Measurements from ENCODE around the gene SLC35D1. TPM values are rescaled to one million over a fixed set of nuclear protein-coding genes. Genes with fewer than 3 reads are reported as not detected.

The SLC35D1 gene
- total and polyA plus RNA-seq, 2 of the 13 experiments (the other 11 are each of a cell fraction or from before 2014, with no cell fraction given), result 12.4 to 41.5 TPM

DNA sequence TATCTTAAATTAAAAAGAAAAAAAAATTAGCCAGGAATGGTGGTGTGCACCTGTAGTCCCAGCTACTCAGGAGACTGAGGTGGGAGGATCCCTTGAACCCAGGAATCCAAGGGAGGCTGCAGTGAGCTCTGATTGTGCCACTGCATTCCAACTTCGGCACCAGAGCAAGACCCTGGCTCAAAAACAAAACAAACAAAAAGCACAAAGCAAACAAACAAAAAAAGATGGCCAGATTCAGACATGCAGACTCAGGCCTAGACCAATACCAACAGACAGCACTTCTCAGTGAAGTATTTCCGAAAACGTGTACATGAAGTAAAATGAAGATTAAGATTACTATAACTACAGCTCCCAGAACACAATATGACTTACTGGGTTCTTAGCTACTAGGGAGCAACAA is 10.6 kb downstream of the SLC35D1 start (continued):
- no peak for TF ChIP-seq JDP2 (CRISPR knock-in tag; IDR thresholded peaks at IDR 0.05; ENCODE audit: borderline replicate concordance)
- TF ChIP-seq SIX4 (CRISPR knock-in tag; IDR thresholded peaks at IDR 0.05), result no peak
- no peak for TF ChIP-seq ZNF724P (CRISPR knock-in tag; IDR thresholded peaks at IDR 0.05; ENCODE audit: borderline replicate concordance)
- TF ChIP-seq MIER3 (CRISPR knock-in tag; IDR thresholded peaks at IDR 0.05; ENCODE audit: borderline replicate concordance), result no peak
- TF ChIP-seq ZNF619 (CRISPR knock-in tag; IDR thresholded peaks at IDR 0.05), result no peak
- no peak for TF ChIP-seq ZNF629 (CRISPR knock-in tag; conservative IDR thresholded peaks at IDR 0.05)
- TF ChIP-seq ZNF34 (CRISPR knock-in tag; IDR thresholded peaks at IDR 0.05; ENCODE audit: borderline replicate concordance), result no peak
- TF ChIP-seq NCOA1 (CRISPR knock-in tag; IDR thresholded peaks at IDR 0.05), result no peak

DNA sequence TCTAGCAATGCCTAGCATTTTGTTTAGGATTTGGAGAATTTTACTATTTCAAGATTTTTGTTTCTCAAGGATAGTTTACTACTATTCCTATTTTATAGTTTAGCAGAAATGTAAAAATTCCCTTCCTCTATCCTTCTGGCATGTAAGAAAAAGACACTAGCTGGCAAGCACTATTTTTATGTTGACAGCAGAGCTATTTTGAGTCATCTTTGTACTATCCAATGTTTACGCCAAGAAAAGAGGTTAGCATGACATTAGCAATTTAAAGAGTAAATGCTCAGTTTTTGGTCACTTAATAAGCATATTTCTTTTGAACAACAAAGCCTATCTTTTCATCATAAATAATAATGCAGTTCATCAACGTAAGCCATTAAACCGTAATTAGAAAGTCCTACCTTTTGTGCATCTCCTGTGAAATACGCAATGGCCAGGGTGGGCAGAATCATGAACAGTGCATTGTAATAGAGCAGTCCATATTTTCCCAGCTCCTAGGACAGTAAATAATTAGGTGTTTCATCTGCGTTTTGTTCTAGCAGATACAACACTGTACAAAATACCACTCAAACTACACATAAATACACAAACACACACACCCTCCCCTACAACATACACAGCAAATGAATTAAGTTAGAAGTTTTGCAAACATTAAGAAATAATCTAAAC is 12.0 kb downstream of the SLC35D1 start:
- ATAC-seq (no peak), FAIRE-seq (no peak), DNase-seq (ENCODE audit: low spot score) (no peak)
- H3K27me3 ChIP-seq (ENCODE audit: control insufficient read depth in 1 of 2, insufficient read depth in 2 of 2, low read length in 2 of 2), result no peaks in the 10 kb centered on the region
- no peak overlapping the region for H3K9ac ChIP-seq (ENCODE audit: insufficient read depth, low read depth, low read length)
- CTCF ChIA-PET (ENCODE audit: low intra/inter-chr PET ratio, low total read pairs), result no interaction called here
- peaks cover 2% of the 10 kb centered on the region for H3K79me2 ChIP-seq (ENCODE audit: insufficient read depth, low read length)
- BruUV-seq (replicated peaks), result no TSS peak
- no peak overlapping the region for H2AFZ ChIP-seq (ENCODE audit: low read length)
- WGBS (ENCODE audit: low lambda C conversion rate), result 97% methylated on average over 5 of the region's 5 CpGs
- intact Hi-C loops (cut with micrococcal nuclease; ENCODE audit: unreplicated experiment) (no loop called here), in situ Hi-C loops (cut with HindIII; ENCODE audit: extremely low pct_ligation_motif_present, low pct_unique_long_range_greater_than_20kb) (no loop called here)
- no peaks in the 10 kb centered on the region for H4K20me1 ChIP-seq (ENCODE audit: insufficient read depth, low read length)
- no peaks in the 10 kb centered on the region for H3K4me1 ChIP-seq (ENCODE audit: insufficient read depth, low read length)
- POLR2A ChIA-PET, result no interaction called here
- H3K27ac ChIP-seq (ENCODE audit: extremely low read length, insufficient read depth, low read length), result no peak overlapping the region
- peaks cover 14 to 79% of the 10 kb centered on the region in 2 experiments for H3K36me3 ChIP-seq (replicated peaks in 1 of 2; ENCODE audit: control insufficient read depth in 1 of 2, insufficient read depth in 2 of 2, low read length in 2 of 2)
- H3K4me2 ChIP-seq (ENCODE audit: low read depth, low read length), result no peak overlapping the region
- no peaks in the 10 kb centered on the region for H3K9me3 ChIP-seq (ENCODE audit: low read length)
- no peak overlapping the region for H3K4me3 ChIP-seq (replicated peaks in 1 of 3; ENCODE audit: insufficient read depth in 1 of 3, low read depth in 2 of 3, low read length in 3 of 3)
- TF ChIP-seq AHR (CRISPR knock-in tag; IDR thresholded peaks at IDR 0.05) (no peak), TBX2 (CRISPR knock-in tag; IDR thresholded peaks at IDR 0.05; ENCODE audit: borderline replicate concordance) (no peak), MED8 (CRISPR knock-in tag; IDR thresholded peaks at IDR 0.05; ENCODE audit: insufficient replicate concordance) (no peak), ZSCAN20 (CRISPR knock-in tag; IDR thresholded peaks at IDR 0.05; ENCODE audit: borderline replicate concordance) (no peak)
- TF ChIP-seq, protein P1, sequence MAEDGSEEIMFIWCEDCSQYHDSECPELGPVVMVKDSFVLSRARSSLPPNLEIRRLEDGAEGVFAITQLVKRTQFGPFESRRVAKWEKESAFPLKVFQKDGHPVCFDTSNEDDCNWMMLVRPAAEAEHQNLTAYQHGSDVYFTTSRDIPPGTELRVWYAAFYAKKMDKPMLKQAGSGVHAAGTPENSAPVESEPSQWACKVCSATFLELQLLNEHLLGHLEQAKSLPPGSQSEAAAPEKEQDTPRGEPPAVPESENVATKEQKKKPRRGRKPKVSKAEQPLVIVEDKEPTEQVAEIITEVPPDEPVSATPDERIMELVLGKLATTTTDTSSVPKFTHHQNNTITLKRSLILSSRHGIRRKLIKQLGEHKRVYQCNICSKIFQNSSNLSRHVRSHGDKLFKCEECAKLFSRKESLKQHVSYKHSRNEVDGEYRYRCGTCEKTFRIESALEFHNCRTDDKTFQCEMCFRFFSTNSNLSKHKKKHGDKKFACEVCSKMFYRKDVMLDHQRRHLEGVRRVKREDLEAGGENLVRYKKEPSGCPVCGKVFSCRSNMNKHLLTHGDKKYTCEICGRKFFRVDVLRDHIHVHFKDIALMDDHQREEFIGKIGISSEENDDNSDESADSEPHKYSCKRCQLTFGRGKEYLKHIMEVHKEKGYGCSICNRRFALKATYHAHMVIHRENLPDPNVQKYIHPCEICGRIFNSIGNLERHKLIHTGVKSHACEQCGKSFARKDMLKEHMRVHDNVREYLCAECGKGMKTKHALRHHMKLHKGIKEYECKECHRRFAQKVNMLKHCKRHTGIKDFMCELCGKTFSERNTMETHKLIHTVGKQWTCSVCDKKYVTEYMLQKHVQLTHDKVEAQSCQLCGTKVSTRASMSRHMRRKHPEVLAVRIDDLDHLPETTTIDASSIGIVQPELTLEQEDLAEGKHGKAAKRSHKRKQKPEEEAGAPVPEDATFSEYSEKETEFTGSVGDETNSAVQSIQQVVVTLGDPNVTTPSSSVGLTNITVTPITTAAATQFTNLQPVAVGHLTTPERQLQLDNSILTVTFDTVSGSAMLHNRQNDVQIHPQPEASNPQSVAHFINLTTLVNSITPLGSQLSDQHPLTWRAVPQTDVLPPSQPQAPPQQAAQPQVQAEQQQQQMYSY (CRISPR knock-in tag; IDR thresholded peaks at IDR 0.05), result no peak
- TF ChIP-seq, protein P2, sequence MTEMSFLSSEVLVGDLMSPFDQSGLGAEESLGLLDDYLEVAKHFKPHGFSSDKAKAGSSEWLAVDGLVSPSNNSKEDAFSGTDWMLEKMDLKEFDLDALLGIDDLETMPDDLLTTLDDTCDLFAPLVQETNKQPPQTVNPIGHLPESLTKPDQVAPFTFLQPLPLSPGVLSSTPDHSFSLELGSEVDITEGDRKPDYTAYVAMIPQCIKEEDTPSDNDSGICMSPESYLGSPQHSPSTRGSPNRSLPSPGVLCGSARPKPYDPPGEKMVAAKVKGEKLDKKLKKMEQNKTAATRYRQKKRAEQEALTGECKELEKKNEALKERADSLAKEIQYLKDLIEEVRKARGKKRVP (CRISPR knock-in tag; IDR thresholded peaks at IDR 0.05), result no peak
- TF ChIP-seq, protein P3, sequence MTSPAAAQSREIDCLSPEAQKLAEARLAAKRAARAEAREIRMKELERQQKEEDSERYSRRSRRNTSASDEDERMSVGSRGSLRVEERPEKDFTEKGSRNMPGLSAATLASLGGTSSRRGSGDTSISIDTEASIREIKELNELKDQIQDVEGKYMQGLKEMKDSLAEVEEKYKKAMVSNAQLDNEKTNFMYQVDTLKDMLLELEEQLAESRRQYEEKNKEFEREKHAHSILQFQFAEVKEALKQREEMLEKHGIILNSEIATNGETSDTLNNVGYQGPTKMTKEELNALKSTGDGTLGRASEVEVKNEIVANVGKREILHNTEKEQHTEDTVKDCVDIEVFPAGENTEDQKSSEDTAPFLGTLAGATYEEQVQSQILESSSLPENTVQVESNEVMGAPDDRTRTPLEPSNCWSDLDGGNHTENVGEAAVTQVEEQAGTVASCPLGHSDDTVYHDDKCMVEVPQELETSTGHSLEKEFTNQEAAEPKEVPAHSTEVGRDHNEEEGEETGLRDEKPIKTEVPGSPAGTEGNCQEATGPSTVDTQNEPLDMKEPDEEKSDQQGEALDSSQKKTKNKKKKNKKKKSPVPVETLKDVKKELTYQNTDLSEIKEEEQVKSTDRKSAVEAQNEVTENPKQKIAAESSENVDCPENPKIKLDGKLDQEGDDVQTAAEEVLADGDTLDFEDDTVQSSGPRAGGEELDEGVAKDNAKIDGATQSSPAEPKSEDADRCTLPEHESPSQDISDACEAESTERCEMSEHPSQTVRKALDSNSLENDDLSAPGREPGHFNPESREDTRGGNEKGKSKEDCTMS (CRISPR knock-in tag; conservative IDR thresholded peaks at IDR 0.05), result no peak
